ENCODE data around the gene GUCD1. TPM values are rescaled to one million over a fixed set of nuclear protein-coding genes. Genes with fewer than 3 reads are reported as not detected.

The GUCD1 gene
- total and polyA plus RNA-seq, 2 of the 8 experiments (the other 6 are each of a cell fraction or from before 2014, with no cell fraction given) = 85.2 to 128 TPM

DNA sequence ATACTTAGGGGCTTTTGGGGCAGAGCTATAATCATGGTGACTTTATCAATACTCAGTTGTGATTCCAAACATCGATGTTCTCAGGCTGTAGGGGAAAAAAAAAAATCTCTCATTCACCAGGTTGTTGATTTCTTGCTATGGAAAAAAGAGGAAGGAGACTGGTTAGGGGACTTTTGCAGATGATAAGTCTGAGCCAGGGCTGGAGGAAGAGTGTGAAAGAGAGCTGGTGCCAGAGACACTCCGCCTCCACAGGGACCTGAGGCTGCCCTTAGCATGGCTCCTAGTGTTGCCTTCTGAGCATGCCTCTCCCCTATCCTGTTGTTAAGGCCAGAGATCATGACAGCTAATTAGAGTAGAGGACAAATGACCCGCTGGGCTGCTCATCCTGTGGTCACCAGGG, 42.9 kb downstream of the GUCD1 start (continued):
- TF ChIP-seq MAFK (IDR thresholded peaks at IDR 0.05; ENCODE audit: low read depth, low read length) (no peak), TCF12 (IDR thresholded peaks at IDR 0.05; ENCODE audit: low read depth, low read length) (no peak), TAF7 (optimal IDR thresholded peaks at IDR 0.05; ENCODE audit: borderline replicate concordance, low read depth, low read length) (no peak), TAF1 (IDR thresholded peaks at IDR 0.05; ENCODE audit: low read depth, low read length) (no peak), RNF2 (IDR thresholded peaks at IDR 0.05; ENCODE audit: borderline replicate concordance, low read depth, low read length, missing control alignments, poor library complexity, severe bottlenecking) (no peak), RBBP5 (IDR thresholded peaks at IDR 0.05; ENCODE audit: borderline replicate concordance, low read depth, low read length) (no peak), KDM1A (IDR thresholded peaks at IDR 0.05; ENCODE audit: borderline replicate concordance, low read length) (no peak), CEBPB (IDR thresholded peaks at IDR 0.05; ENCODE audit: low read depth, low read length) (no peak), RAD21 (IDR thresholded peaks at IDR 0.05 in 1 of 2, conservative IDR thresholded peaks at IDR 0.05 in 1 of 2; ENCODE audit: low read depth in 2 of 2, low read length in 2 of 2) (no peak)
